HG03196 (cell line): ENCODE results near the gene HOXA1.

Experiments
- ATAC-seq: cut with Tn5 transposase; IDR thresholded peaks from one replicate; pipeline ENCODE4 v1.9.1; 2021; ENCODE audit not compliant: unreplicated experiment

Gene HOXA1

DNA sequence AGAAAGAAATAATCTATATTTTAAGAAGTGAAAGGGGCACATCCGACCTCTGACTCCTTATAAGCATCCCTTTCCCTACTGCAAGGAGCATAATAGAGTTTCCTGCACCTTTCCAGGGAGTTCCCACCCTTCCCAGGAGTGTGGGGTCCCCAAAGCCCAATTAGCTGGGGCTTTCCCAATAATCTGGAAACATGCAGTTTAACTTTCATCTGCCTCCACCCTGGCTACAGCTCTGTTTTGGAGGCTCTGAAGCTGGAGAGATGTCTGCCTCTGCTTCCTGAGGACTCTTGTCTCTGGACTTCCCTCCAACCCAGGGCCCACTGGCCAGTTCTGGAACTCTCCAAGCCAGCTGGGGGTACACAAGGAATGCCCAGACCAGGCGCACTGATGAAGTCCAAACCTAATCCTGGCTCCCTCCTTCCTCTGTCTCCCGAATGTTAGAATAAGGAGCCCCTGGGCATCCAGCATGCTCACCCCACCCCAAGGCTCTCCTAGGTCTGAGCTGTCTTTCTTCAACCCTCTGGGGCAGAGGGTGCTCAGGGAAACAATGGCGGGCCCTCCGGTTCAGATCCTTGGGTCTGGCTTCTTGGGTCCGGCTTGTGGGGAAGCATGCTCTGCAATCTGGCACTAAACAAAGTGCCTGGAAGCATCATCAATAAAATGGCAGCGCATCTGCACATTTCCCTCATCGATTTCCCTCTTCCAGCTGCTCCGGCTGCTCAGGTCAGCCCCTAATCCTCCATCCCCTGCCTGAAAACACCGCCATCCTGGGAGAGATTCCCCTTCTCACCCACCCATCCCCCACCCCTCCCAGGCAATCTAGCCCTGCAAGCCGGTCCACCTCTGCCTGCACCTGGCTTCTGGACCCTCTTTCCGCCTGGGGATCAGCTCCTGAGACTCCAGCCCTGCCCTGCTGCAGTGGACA lies 21.4 kb upstream of the HOXA1 start:
- ATAC-seq = no peak

DNA sequence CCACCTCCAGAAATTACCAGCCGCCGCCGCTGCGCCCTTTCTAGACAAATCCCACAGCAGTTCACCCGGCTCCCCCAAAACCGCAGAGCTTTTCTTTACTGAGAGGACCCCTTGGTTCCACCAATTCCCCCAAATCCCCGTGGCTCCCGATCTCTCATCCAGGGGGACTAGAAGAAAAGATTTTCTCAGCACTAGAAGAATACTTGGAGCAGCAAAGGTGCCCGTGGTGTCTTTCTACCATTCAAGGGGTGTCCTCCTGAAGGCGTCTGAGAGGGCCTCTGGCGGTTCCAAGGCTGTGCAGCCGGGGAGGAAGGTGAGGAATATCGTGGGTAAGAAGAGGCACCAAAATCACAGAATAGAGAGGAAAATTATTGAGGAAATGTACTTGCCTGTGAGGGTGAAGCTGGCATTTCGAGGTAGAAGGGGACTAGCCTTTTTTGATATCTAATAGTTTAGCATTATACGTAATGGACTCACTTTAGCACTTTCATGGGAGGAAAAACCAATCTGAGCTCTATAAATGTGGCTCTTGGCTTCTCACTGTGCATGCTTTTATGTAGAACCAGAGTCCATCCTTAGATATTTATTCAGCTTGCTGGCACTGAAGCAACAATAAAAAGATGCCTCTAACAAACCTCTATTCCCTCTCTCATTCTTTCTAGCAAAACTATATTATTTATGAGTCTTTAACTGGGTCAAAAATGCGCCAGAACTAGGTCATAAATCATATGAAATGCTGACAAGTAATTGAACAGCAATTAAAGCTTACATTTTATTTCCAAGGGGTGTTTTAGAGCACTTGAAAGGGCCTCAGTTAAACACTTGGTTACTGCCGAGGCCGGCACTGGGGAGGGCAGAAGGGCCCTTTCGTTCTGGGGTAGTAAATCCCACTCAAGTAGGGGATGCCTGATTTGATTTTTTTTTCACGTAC lies 20.5 kb upstream of the HOXA1 start:
- no peak for ATAC-seq

DNA sequence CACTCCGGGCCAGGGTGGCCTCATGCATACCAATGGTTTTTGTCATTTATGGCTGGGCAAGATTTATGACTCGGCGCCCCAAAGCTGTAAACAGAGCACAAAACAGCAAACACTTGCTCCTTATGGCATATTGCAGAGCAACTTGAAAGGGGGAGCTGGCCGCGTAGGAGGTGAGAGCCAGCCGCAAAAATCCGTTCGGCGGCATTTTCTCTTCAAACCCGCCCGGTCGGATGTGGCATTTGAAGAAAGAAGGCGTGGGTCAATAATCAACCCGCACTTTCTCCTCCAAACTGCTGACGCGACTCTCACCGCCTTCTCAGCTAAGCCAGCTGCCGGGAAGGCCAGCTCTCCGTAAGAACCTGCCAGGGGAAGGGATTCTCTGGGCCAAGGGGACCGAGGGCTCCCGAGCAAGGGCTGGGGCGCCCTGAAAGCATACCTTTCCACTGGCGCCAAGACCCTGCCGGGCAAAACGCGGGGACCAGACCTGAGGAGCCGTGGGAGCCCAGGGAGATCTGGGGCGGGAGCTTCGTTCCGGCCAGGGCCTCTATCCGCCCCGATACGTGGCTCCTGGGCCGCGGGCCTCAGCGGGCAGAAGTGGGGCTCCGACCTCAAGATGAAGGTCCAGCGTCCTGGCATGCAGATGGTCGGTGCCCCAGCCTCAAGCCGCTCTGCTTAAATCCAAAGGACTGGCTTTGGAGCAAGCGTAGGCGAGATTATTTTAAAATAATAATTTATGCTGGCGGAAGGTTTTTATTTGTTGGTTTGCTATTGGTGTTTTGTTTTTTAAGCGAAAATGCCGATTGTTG lies 19.6 kb upstream of the HOXA1 start:
- no peak for ATAC-seq

DNA sequence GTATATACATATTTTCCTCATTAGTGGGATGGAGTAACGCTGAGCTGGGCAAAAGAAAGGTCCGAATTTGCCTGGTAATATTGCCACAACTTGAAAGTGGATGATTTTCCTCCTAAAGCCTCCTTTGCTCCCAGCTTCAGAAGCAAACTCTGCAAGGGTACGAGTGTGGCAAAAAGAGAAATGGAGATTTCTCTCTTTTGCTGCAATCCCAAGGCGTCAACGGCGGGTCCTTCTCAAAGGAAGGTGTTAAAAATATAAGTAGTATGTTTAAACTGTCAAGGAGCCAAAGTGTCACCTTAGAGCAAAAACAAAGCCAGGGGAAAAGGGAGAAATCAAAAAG lies 19.1 kb upstream of the HOXA1 start:
- ATAC-seq = no peak

DNA sequence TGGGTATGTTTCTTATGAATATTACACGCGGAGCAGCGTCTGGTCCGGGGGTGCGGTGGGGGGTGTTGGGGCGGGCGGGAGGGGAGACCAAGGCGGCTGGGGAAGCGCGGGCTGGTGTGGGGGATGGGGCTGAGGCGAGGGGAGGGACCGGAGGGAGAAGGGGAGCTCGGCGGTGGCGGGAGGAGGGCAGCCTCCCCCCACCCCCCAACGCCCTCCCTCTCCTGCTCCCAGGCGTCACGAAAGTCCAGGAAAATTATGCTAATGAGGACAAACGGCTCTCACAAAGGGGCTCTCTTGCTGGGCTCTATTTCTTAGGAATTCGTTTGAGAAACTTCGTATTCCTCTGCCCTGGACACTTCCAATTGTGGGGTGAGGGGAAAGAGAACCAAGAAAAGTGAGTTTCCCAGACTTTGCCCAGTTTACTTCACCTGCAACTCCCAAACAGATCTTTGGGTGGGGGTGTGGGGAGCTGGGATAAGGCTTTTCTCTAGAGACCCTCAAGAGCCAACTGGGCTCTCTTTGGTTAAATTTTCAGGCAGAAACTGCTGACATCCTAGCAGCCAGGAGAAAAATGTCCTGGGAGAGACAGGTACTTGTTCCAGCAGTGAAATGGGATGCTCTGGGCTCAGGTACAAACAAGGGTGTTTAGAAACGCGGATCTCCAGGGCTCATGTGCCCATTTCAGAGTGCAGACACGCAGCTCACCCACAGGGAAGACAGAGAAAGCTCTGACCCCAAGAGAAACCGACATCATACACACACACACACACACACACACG lies 18.4 kb upstream of the HOXA1 start:
- ATAC-seq = no peak

DNA sequence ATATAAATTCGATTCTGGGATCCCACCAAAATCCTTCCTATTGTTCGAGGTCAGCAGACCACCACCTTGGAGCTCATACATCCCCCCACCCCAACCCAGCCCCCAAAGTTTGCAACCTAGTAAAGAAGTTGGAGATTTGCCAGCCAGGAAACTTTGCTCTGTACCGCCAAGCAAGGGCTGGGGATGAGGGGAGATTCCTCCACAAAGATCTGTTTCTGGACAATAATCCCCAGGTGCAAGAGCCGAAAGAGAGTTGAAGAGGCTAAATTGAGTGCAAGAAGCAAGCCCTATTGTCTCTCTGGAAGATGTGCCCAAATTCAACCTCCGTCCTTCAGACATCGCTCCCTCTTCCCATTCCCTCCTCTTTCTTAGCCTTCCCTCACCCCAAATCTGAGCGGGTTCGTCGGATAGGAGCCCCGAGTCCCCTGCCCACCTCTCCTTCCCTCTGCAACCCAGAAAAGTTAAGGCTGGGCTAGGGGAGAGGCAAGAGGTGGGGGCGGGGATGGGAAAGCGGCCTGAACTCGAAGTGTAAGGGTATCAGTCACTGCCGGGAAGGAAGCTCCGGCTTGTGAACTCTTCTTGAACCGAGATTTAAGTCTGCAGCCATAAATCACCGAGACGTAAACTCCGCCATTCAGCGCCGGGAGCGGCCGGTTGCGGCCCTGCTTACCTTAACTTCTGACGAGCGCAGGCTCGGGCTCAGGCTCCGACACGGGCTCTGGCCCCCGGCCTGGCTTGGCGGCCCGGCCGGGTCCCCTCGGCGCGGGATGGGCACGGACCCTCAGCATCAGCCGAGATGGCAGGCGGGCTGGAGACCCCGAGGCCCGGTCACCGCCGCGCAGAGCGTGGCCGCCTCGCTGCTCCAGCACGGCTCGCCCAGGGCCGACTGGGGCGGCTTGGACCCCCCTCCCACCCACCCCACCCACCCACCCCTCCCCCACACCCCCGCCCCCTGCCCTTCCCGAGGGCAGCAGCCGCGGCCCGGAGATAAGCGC lies 17.5 kb upstream of the HOXA1 start:
- ATAC-seq = no peak

DNA sequence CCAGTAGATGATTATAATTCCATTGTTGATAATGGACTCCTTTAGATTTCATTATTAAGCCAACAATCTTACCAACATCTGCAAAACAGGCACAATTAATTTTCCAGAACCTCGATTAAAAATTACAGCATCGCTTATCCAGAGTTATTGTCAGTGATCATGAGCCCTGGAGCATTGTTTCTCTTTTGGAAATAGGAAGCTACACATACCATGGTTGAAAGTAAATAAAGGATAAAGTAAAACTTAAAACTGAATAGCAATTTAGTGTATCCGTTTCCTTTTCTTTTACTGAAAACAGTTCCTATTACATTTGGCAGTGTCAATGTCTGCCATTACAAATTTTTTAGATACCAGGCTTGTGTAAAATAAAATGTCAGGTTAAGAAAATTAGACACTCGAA lies 16.6 kb upstream of the HOXA1 start:
- no peak for ATAC-seq

DNA sequence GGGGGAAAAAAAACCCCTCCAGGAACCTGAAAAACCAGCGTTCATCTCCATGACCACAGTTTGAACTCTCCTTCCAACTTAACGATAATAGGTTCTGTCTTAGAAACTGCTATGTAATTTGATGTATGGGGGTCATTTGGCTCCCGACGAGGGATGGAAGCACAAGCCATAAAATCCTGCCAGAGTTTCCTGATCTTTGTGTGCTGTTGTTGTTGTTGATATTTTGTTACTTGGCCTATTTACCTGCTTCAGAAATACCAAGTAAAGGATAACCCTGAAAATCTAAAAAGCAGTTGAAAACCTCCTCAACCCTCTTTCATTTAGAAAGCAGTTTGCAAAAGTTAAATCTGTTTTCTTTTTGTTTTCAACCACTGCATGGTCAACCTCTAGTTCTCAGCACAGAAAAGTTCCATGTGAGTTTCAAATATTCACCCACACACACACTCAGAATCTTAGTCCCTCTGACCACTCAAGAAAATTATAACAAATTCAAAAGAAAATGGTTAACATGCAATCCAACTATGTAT lies 16.0 kb upstream of the HOXA1 start:
- ATAC-seq = no peak

DNA sequence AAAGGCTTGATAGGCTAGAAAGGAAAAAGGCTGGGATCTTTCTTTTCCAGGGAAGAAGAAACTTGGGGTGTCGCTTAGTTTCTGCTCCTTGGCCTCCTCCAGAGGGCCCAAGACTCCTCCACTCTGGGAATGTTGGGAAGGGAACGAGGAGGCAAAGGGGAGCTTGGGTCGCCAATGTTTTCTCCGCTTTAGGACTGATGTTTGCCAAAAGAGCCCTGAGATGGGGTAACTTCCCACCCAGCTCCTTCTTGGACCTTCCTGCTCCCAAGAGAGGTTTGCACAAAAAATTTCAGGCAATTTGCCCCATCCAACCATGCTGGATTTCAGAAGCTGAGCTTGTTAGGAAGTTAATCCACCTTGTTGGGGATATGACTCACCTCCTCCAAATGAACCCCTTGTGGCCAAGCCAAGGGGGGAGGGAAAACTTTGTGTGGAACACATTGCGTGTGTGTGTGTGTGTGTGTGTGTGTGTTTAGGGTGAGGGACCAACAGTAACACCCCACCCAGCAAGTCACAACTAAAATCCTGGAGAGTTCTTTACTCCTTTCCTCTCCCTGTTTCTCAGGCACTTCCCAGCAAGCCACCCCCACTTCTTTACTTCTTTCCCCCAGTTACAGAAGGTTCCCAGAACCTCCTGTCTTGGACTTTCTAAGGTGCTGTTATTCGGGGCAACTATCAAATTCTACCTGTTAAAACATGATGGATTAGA lies 15.4 kb upstream of the HOXA1 start:
- ATAC-seq = no peak

DNA sequence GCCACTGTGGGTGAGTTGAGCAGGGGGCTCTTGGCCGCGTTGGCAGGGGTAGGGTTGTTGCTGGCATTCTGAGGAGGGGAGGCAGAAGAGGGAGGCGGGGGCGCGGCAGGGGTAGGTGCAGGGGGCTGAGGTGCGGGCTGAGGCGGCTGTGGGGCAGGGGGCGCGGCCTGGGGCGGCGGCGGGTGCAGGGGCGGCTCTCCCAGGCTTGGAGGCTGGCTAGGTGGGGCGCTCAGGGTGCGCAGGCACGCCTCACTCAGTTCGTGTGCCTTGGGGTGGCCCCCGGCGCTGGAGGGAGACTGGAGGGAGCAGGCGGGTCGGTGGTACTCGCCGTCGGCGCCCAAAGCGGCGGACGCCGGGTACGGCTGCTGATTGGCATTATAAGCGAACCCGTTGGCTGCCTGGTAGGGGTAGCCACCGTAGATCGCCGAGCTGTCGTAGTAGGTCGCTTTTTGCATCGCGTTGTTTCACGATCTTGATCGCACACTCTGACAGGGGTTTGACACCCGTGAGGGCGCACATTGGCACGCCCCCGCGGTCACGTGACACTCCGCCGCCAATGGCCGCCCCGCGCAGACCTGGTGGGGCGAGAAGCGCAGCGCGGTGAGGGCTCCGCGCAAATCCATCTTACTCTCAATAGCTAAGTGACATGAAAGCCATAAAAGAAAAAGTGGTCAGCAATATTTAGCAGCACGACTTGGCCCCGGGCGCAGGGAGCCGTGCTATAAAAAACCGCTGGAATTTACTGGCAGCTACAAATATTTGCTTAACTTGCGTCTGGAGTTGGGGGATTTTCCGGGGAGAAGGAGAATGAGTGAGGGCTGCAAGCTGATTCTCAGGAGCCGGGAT lies 14.6 kb upstream of the HOXA1 start:
- no peak for ATAC-seq

DNA sequence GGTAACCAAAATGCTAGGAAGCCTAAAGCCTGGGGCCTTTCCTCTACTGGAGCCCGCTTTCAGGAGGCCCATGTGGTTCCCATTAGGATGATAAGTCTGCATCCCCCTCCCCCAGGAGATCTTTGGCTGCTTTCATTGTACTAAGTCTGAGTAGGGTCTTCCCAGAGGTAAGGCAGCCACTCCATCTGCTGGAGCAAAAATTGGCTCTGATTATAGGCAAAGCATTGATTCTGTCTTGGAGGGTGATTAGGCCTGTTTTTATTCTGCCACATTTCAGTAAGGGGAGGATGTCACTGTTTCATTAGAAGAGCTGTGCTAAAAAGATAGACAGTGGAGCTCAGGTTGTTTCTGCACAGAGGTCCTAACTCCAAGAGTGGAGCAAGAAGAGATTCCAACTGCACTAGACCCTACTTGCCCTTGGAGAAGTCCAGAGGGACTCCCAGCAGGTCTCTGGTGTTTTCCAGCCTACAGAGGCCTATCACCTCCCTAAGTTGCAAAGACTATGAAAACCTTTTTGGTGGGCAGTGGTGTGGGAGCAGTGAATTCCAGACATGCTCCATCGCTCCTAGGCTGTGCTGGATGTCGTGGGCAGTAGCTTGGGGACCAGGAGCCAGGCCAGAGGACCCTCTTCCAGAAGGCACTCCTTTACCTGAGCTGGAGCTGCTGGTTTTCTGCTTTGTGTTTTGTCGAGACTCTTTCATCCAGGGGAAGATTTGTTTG lies 13.8 kb upstream of the HOXA1 start:
- ATAC-seq = no peak

DNA sequence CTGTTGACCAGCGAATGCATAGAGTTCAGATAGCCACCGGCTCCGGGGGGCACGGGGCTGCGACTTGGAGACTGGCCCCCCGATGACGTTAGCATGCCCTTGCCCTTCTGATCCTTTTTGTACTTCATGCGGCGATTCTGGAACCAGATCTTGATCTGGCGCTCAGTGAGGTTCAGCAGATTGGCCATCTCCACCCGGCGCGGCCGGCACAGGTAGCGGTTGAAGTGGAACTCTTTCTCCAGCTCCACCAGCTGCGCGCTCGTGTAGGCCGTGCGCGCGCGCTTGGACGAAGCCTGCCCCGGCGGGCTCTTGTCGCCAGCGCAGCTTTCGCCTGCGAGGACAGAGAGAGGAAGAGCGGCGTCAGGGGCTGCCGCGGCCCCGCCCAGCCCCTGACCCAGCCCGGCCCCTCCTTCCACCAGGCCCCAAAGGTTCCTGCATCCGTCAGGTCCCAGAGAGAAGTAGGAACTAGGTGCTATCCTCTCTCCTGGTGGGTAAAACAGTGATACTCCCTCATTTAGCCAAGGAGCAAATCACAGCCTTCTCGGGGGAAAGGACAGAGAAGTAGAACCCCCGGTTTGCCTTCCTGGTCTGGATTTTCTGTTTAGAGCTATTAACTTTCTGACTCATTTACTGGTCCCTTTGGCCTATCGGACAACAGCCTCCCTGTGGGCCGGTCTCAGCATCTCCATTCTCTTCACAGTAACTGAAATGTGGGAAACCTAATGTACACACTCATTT lies 12.8 kb upstream of the HOXA1 start:
- ATAC-seq = no peak

DNA sequence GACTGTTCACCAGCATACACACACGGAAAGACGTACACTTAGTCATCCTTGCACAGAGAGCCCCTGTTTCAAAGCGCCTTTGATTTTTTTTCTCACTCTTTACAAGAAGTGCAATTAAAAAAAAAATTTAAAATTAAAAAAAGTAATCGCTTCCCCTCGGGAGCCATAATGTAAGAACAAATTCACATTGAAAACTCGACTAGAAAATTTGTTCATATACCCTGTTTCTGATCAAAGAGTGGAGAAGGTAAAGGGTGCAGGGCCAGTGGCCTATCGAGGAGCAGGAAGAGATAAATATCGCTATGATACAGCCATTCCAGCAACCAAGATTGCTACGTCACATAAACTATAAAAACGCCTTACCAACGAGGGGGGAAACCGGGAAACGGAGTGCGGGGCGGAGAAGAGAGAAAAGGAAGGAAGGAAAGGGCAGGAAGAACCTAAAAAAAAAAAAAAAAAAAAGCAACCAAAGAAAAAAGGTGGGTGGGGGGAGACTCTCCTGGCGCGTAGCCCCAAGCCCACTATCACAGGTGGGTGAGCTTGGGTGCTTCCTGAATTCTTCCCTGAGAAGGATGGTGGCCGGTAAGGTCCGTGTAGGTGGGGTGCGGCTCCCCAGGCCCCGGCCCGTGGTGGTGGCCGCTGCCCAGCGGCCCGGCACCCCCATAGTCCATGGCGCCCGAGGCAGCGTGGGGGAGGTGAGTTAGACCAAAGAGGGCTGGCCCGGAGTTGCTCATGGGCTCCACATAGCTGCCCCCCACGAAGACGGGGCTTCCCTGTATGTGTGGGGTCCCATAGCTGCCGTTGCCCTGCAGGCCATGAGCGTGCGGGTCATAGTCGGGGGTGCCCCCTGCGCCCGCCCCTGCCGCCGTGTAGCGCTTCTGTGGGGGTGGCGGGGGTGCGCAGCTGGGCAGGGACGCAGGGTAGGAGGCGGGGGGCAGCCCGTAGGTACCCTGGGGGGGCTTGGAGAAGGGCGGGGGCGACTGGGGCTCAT lies 11.9 kb upstream of the HOXA1 start:
- ATAC-seq = no peak

DNA sequence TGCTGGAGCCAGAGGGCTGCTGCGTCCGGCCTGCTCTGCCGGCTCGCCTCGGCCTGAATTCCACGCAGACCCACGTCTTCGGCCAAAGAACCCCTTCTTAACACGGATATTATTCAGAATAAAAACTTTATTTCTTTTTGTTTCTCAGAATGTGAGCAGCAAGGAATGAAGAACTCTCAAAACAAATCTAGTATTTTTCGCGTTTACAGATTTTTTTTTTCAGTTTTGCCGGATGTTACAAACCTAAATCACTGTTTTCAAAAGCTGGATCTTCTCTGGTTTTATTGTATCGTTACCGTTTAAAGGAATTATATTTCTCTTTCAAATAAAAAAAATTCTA lies 11.1 kb upstream of the HOXA1 start:
- no peak for ATAC-seq
